Lower lobe of right lung (tissue), 2 donors: ENCODE data around the gene PROK1. TPM values are rescaled to one million over a fixed set of nuclear protein-coding genes. Genes with fewer than 3 reads are reported as not detected.
"Not testable (repeated sequence)": the region's sequence is repeated elsewhere in the genome, so short reads cannot be mapped to it uniquely, and the experiment has no call there.

Experiments used
- ATAC-seq, 2 donors: fragments of 200-7000 bp; cut with Tn5 transposase; one replicate each; pipeline ENCODE4 v1.9.1; 2020 to 2022; ENCODE audit warnings: mild to moderate bottlenecking in 2 of 2, moderate library complexity in 2 of 2
- DNase-seq: peaks from one replicate; pipeline ENCODE4 v3.0.0-alpha.2; 2020
- H3K27ac ChIP-seq: fragments of 200-600 bp; one replicate; pipeline ENCODE4 v1.8.0; 2022
- H3K27me3 ChIP-seq: fragments of 200-600 bp; one replicate; pipeline ENCODE4 v1.8.0; 2022; ENCODE audit warnings: low read depth
- H3K36me3 ChIP-seq: fragments of 200-600 bp; one replicate; pipeline ENCODE4 v1.8.0; 2022; ENCODE audit warnings: mild to moderate bottlenecking
- H3K4me1 ChIP-seq: fragments of 200-600 bp; one replicate; pipeline ENCODE4 v1.8.0; 2022
- H3K4me3 ChIP-seq: fragments of 200-600 bp; one replicate; pipeline ENCODE4 v1.8.0; 2022; ENCODE audit warnings: mild to moderate bottlenecking
- H3K9me3 ChIP-seq: fragments of 200-600 bp; one replicate; pipeline ENCODE4 v1.8.0; 2022
- intact Hi-C: fragments of 100-400 bp; cut with DNase I; formaldehyde crosslinking; loops from one replicate; pipeline ENCODE4 v1.11.0; 2022
- long read RNA-seq: library from polyadenylated mRNA; unstranded; transcript quantifications from one replicate; pipeline ENCODE4 v2.0.0, GENCODE V29; 2021
- total RNA-seq: library from RNA; stranded (reverse); fragmentation: NEBNext Ultra II Directional; extraction: Animal tissue kit (Norgen Biotek cat#: 25700); gene quantifications from one replicate; pipeline ENCODE4 v1.2.1, GENCODE V29; 2021
- TF ChIP-seq, protein P1 (sequence below): fragments of 200-600 bp; IDR thresholded peaks from one replicate; pipeline ENCODE4 v1.8.0; 2022; ENCODE audit warnings: antibody characterized with exemption, mild to moderate bottlenecking
- donor health status: DM: no; HTN: yes; CAD: no; lungs with severe emphysema.

The PROK1 gene, protein sequence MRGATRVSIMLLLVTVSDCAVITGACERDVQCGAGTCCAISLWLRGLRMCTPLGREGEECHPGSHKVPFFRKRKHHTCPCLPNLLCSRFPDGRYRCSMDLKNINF
- total RNA-seq, result not detected
- long read RNA-seq, result 0 reads

DNA sequence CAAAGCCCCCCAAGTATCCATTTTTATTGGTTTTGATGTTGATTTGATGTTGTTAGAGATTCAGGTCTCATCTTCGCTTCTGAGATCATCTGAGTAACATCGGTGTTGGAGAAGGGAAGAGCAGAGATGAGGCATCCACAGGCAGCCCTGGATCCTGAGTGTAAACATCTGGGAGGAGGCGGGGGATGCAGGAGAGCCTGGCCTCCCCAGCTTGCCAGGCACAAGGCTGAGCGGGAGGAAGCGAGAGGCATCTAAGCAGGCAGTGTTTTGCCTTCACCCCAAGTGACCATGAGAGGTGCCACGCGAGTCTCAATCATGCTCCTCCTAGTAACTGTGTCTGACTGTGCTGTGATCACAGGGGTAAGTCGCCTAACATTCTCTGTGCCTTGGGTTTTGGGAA is at the start of gene PROK1:
Gene PROK1 (plus strand): TSS at position 221 of the 400 bp plus-strand sequence. CDS start 68 bp downstream, at position 289.
- TF ChIP-seq, protein P1, sequence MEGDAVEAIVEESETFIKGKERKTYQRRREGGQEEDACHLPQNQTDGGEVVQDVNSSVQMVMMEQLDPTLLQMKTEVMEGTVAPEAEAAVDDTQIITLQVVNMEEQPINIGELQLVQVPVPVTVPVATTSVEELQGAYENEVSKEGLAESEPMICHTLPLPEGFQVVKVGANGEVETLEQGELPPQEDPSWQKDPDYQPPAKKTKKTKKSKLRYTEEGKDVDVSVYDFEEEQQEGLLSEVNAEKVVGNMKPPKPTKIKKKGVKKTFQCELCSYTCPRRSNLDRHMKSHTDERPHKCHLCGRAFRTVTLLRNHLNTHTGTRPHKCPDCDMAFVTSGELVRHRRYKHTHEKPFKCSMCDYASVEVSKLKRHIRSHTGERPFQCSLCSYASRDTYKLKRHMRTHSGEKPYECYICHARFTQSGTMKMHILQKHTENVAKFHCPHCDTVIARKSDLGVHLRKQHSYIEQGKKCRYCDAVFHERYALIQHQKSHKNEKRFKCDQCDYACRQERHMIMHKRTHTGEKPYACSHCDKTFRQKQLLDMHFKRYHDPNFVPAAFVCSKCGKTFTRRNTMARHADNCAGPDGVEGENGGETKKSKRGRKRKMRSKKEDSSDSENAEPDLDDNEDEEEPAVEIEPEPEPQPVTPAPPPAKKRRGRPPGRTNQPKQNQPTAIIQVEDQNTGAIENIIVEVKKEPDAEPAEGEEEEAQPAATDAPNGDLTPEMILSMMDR, result no peak
- DNase-seq, result no peak
- no peak within 1 kb of the TSS for H3K4me3 ChIP-seq
- H3K27me3 ChIP-seq, result no peaks in the 10 kb centered on the region
- H3K36me3 ChIP-seq, result no peaks in the 10 kb centered on the region
- ATAC-seq, result no peak
- no peak within 1 kb of the TSS for H3K27ac ChIP-seq
- no peaks in the 10 kb centered on the region for H3K9me3 ChIP-seq
- H3K4me1 ChIP-seq, result no peaks in the 10 kb centered on the region
- intact Hi-C loops, result no loop called here

DNA sequence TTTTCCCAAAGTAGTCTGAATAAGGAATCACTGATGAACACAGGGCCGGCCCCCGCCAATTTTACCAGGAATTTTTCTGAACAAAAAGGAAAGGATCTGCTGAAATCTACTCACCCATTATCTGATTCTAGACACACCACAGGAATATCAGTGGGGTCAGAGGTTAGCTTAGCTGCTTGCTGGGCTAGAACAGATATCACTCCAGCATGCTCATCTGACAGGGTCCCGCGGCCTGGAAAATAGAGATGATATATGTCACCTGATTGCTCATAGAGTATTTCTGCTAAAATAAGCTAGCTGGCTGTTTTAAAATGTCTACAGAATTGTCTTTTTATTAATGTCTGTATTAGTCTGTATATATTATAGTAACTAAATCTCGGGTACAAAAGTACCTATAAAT is 47.1 kb upstream of the PROK1 start:
- intact Hi-C loops, result no loop called here
- H3K36me3 ChIP-seq, result peaks cover 73% of the 10 kb centered on the region

DNA sequence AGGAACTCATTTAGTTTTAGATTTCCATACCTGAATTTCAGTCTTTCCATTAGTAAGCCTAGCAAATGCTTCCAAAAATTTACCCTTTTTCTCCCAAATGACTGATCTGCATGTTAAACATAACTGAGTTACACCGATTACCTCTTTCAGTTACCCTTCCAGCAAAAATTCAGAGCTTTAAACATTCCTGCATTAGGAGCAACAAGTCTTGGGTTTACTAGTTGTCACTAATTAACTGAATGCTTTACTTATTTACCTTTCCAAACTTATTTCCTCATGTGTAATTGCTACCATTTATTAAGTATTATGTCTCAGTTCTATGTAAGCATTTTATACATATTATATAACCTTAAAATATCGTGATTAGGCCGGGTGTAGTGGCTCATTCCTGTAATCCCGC is 46.5 kb upstream of the PROK1 start:
- H3K27ac ChIP-seq, result no peak overlapping the region
- no peak for ATAC-seq
- TF ChIP-seq, protein P1, result no peak
- H3K4me1 ChIP-seq, result peaks cover 22% of the 10 kb centered on the region
- no peak for DNase-seq
- H3K4me3 ChIP-seq, result no peak overlapping the region
- H3K27me3 ChIP-seq, result no peaks in the 10 kb centered on the region
- peaks cover 67% of the 10 kb centered on the region for H3K36me3 ChIP-seq
- intact Hi-C loops, result no loop called here
- H3K9me3 ChIP-seq, result no peaks in the 10 kb centered on the region

More for the DNA sequence above, 47.1 kb upstream of the PROK1 start:
- no peak for DNase-seq
- ATAC-seq, result no peak
- no peak overlapping the region for H3K27ac ChIP-seq
- H3K9me3 ChIP-seq, result no peaks in the 10 kb centered on the region
- no peak overlapping the region for H3K4me3 ChIP-seq
- no peaks in the 10 kb centered on the region for H3K27me3 ChIP-seq
- H3K4me1 ChIP-seq, result peaks cover 22% of the 10 kb centered on the region
- TF ChIP-seq, protein P1, result no peak

DNA sequence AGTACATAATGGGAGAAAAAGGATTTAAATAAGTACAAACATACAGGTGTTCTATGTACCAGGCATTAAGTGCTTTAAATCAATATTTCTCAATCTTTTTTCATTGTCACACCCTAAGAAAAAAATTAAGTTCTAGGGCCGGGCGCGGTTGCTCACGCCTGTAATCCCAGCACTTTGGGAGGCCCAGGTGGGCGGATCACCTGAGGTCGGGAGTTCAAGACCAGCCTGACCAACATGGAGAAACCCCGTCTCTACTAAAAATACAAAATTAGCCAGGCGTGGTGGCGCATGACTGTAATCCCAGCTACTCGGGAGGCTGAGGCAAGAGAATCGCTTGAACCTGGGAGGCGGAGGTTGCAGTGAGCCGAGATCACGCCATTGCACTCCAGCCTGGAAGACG is 44.5 kb upstream of the PROK1 start:
- peak overlapping the region; percentile 90 for H3K27ac ChIP-seq
- intact Hi-C loops, DNase-seq: not testable (repeated sequence)

DNA sequence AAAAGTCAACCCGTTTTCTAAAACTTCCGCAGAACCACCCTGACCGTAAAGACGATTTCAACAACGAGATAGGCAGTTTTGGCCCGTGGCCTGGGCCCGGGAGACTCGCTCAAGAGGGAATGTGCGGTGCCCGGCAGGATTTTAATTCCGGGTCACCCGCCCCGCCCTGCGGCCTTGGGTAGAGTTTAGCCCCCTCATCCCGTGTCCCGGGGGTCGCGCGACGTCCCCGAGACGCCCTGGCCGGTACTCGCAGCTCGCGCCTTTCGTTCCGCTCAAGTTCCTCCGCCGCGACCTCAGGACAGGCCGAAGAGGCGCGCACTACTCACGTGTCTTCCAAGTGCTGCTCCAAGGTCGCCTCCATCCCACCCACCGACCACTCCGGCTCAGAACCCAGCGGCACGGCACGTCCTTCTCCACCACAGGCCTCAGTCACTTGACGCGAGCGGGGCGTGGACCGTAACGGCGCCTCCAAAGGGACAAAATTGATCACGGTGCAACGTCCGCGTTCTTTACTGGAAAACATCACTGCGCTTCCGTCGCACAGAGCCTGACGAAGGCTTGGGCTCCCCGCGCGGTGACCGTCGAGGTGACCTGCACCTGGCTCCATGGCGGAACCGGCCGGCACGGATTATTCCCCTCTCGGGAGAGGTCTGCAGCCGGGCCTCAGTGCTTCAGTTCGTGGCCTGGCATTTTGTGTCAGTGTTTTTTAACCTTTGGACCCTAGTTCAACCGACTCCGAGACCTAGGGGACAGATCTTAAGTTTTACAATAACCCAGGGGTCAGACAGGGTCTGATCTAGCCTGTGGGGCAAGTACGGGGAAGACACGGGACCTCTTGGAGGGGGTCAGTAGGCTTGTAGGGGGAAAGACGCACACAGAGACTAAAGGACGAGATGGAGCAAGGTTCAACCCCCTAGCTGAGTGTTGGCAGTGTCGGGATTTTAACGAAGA is 43.4 kb upstream of the PROK1 start, which contains the start of gene LAMTOR5:
Gene LAMTOR5 (minus strand): TSS at position 435 of the 951 bp plus-strand sequence. CDS start 74 bp downstream, at position 361.
- peaks cover 22% of the 10 kb centered on the region for H3K4me1 ChIP-seq
- no peaks in the 10 kb centered on the region for H3K9me3 ChIP-seq
- peak; percentile 95 for DNase-seq
- peaks cover 36% of the 10 kb centered on the region for H3K36me3 ChIP-seq
- peak within 1 kb of the TSS; percentile 90 for H3K27ac ChIP-seq
- peak; percentile 97 to 98 for ATAC-seq
- TF ChIP-seq, protein P1, result peak; percentile 25
- H3K4me3 ChIP-seq, result peak within 1 kb of the TSS; percentile 72
- intact Hi-C loops, result no loop called here
- no peaks in the 10 kb centered on the region for H3K27me3 ChIP-seq

More for the DNA sequence above, 44.5 kb upstream of the PROK1 start:
- H3K27me3 ChIP-seq, ATAC-seq, H3K9me3 ChIP-seq: not testable (repeated sequence)
- peaks cover 22% of the 10 kb centered on the region for H3K4me1 ChIP-seq
- H3K4me3 ChIP-seq, result peak overlapping the region; percentile 72
- peaks cover 47% of the 10 kb centered on the region for H3K36me3 ChIP-seq

DNA sequence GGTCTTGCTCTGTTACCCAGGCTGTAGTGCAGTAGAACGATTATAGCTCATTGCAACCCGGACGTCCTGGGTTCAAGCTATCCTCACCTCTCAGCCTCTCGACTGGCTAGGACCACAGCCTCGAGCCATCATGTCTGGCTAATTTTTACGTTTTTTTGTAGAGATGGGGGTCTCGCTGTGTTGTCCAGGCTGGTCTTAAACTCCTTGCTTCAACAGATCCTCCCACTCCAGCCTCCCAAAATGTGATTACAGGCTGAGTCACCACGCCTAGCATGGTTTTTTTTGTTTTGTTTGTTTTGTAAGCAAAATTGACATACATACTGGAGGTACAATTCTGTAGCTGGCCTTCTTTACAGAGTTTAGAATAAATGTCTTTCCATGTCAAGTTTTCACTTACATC is 42.5 kb upstream of the PROK1 start:
- no peaks in the 10 kb centered on the region for H3K9me3 ChIP-seq
- H3K36me3 ChIP-seq, result peaks cover 26% of the 10 kb centered on the region
- TF ChIP-seq, protein P1, result no peak
- H3K27ac ChIP-seq, result no peak overlapping the region
- intact Hi-C loops, result no loop called here
- H3K27me3 ChIP-seq, result no peaks in the 10 kb centered on the region
- ATAC-seq (no peak), DNase-seq (no peak)
- H3K4me1 ChIP-seq, result peaks cover 28% of the 10 kb centered on the region
- peak overlapping the region; percentile 72 for H3K4me3 ChIP-seq
